ENCODE results near the gene SURF4. TPM values are rescaled to one million over a fixed set of nuclear protein-coding genes. Genes with fewer than 3 reads are reported as not detected.

The SURF4 gene
- total and polyA plus RNA-seq, 2 of the 13 experiments (the other 11 are each of a cell fraction or from before 2014, with no cell fraction given) = 220 to 265 TPM

- TF ChIP-seq AHDC1 (CRISPR knock-in tag; IDR thresholded peaks at IDR 0.05; ENCODE audit: borderline replicate concordance) = no peak
- 0 out of 4 replicates have a peak, but pooled peaks of 1 of the 2 experiments have one; percentile 26 for TF ChIP-seq NR2F1 (CRISPR knock-in tag; IDR thresholded peaks at IDR 0.05)
- no peak for TF ChIP-seq CEBPZ (IDR thresholded peaks at IDR 0.05; ENCODE audit: low read length)
- TF ChIP-seq ZNF354B (CRISPR knock-in tag; IDR thresholded peaks at IDR 0.05) = no peak
- TF ChIP-seq TSC22D2 (CRISPR knock-in tag; IDR thresholded peaks at IDR 0.05; ENCODE audit: borderline replicate concordance) = peak; percentile 94; the same call in 1 of the 2 replicates
- TF ChIP-seq ZNF17 (CRISPR knock-in tag; IDR thresholded peaks at IDR 0.05) = no peak
- no peak; the same call in 1 of the 2 replicates for TF ChIP-seq ZNF44 (CRISPR knock-in tag; IDR thresholded peaks at IDR 0.05)
- TF ChIP-seq THAP11 (CRISPR knock-in tag; IDR thresholded peaks at IDR 0.05) = peak; percentile 87
- peak; percentile 57; the same call in 1 of the 2 replicates for TF ChIP-seq KDM4B (CRISPR knock-in tag; IDR thresholded peaks at IDR 0.05)
- no peak for TF ChIP-seq SRF (IDR thresholded peaks at IDR 0.05; ENCODE audit: low read depth, low read length)
- 0 out of 2 replicates have a peak, but pooled peaks have one; percentile 26 for TF ChIP-seq ATF1 (CRISPR knock-in tag; IDR thresholded peaks at IDR 0.05)
- peak; percentile 42; the same call in 1 of the 2 replicates for TF ChIP-seq ZNF790 (CRISPR knock-in tag; IDR thresholded peaks at IDR 0.05; ENCODE audit: borderline replicate concordance)
- no peak for TF ChIP-seq MLLT10 (CRISPR knock-in tag; IDR thresholded peaks at IDR 0.05)
- TF ChIP-seq HOXA7 (CRISPR knock-in tag; IDR thresholded peaks at IDR 0.05) = 0 out of 2 replicates have a peak, but pooled peaks have one; percentile 51
- TF ChIP-seq GRHL1 (CRISPR knock-in tag; conservative IDR thresholded peaks at IDR 0.05) = no peak
- TF ChIP-seq ZNF678 (CRISPR knock-in tag; IDR thresholded peaks at IDR 0.05) = no peak
- TF ChIP-seq AGO1 (IDR thresholded peaks at IDR 0.05; ENCODE audit: low read depth, low read length, poor library complexity, severe bottlenecking) = no peak
Observed at GRCh38 chr9:133347985-133348717, 27.7 kb downstream of the SURF4 start, which contains the start of the genes MED22 and RPL7A (continued).
